DND-41 (cell line): ENCODE measurements around the gene RNF138.

Source experiments
- CTCF ChIP-seq: IDR thresholded peaks from 2 replicates; pipeline ENCODE4 v1.5.1; 2012; ENCODE audit warnings: borderline replicate concordance, low read length, moderate library complexity, mild to moderate bottlenecking; ENCODE audit not compliant: poor library complexity, severe bottlenecking; ENCODE audit errors: extremely low read depth
- EZH2 ChIP-seq: IDR thresholded peaks from 3 replicates; pipeline ENCODE4 v1.6.1; 2012; ENCODE audit warnings: borderline replicate concordance, low read depth, mild to moderate bottlenecking, moderate library complexity, low read length, inconsistent platforms; ENCODE audit not compliant: severe bottlenecking

- no peak for TF ChIP-seq CTCF
- TF ChIP-seq EZH2: no peak
Observed at GRCh38 chr18:32078845-32079244, 12.8 kb upstream of the RNF138 start.
